ENCODE data around the gene CPNE7.

GRCh38 chr16:89565506-89566372, 9.8 kb upstream of the CPNE7 start:
- TF ChIP-seq, protein P1, sequence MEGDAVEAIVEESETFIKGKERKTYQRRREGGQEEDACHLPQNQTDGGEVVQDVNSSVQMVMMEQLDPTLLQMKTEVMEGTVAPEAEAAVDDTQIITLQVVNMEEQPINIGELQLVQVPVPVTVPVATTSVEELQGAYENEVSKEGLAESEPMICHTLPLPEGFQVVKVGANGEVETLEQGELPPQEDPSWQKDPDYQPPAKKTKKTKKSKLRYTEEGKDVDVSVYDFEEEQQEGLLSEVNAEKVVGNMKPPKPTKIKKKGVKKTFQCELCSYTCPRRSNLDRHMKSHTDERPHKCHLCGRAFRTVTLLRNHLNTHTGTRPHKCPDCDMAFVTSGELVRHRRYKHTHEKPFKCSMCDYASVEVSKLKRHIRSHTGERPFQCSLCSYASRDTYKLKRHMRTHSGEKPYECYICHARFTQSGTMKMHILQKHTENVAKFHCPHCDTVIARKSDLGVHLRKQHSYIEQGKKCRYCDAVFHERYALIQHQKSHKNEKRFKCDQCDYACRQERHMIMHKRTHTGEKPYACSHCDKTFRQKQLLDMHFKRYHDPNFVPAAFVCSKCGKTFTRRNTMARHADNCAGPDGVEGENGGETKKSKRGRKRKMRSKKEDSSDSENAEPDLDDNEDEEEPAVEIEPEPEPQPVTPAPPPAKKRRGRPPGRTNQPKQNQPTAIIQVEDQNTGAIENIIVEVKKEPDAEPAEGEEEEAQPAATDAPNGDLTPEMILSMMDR (IDR thresholded peaks at IDR 0.05; ENCODE audit: low read depth, low read length) = peak; percentile 83
- TF ChIP-seq EZH2phosphoT487 (IDR thresholded peaks at IDR 0.05; ENCODE audit: low read depth) = no peak
